ENCODE data around the gene YEATS2. TPM values are rescaled to one million over a fixed set of nuclear protein-coding genes. Genes with fewer than 3 reads are reported as not detected.
"Not testable (repeated sequence)": the region's sequence is repeated elsewhere in the genome, so short reads cannot be mapped to it uniquely, and the experiment has no call there.

Gene YEATS2
- total RNA-seq, 1 donor from 2014 or later: 30.7 TPM

GRCh38 chr3:183734750-183735494 lies 37.3 kb downstream of the YEATS2 start:
- TF ChIP-seq CTCF (IDR thresholded peaks at IDR 0.05): no peak
- Histone ChIP-seq H3K27ac (no peak overlapping the region), H3K36me3 (peaks cover 69% of the 10 kb centered on the region), H3K4me1 (peaks cover 3% of the 10 kb centered on the region), H3K27me3 (no peaks in the 10 kb centered on the region), H3K9me3 (no peaks in the 10 kb centered on the region), H3K4me3 (no peak overlapping the region)
- ATAC-seq (no peak), DNase-seq (no peak)
- intact Hi-C loops (cut with DNase I): no loop called here

- ATAC-seq: no peak
- no peak for DNase-seq
- TF ChIP-seq CTCF (IDR thresholded peaks at IDR 0.05): no peak
- Histone ChIP-seq H3K9me3 (no peaks in the 10 kb centered on the region), H3K27me3 (no peaks in the 10 kb centered on the region), H3K36me3 (peaks cover 49% of the 10 kb centered on the region), H3K27ac (no peak overlapping the region), H3K4me3 (no peak overlapping the region), H3K4me1 (peaks cover 3% of the 10 kb centered on the region)
- intact Hi-C loops (cut with DNase I): no loop called here
These were observed 39.5 kb downstream of the YEATS2 start for GRCh38 chr3:183737116-183737515.

- peaks cover 31% of the 10 kb centered on the region for H3K36me3 ChIP-seq
- H3K27ac ChIP-seq; DNase-seq; H3K4me1 ChIP-seq; ATAC-seq; H3K27me3 ChIP-seq; H3K4me3 ChIP-seq; H3K9me3 ChIP-seq; intact Hi-C loops (cut with DNase I): not testable (repeated sequence)
These were observed 42.6 kb downstream of the YEATS2 start for GRCh38 chr3:183740154-183740553.

GRCh38 chr3:183743231-183743630 lies 45.6 kb downstream of the YEATS2 start:
- H3K4me1 ChIP-seq: no peaks in the 10 kb centered on the region
- no peaks in the 10 kb centered on the region for H3K27me3 ChIP-seq
- intact Hi-C loops (cut with DNase I): no loop called here
- H3K9me3 ChIP-seq: no peaks in the 10 kb centered on the region
- no peak for DNase-seq
- H3K36me3 ChIP-seq: peaks cover 12% of the 10 kb centered on the region
- no peak overlapping the region for H3K4me3 ChIP-seq
- no peak for TF ChIP-seq CTCF (IDR thresholded peaks at IDR 0.05)
- no peak overlapping the region for H3K27ac ChIP-seq
- ATAC-seq: no peak

GRCh38 chr3:183745300-183746098 lies 47.9 kb downstream of the YEATS2 start:
- no peak for TF ChIP-seq CTCF (IDR thresholded peaks at IDR 0.05)
- intact Hi-C loops (cut with DNase I): no loop called here
- H3K4me3 ChIP-seq: no peak overlapping the region
- H3K4me1 ChIP-seq: no peaks in the 10 kb centered on the region
- H3K27me3 ChIP-seq: no peaks in the 10 kb centered on the region
- H3K36me3 ChIP-seq: peaks cover 32% of the 10 kb centered on the region
- no peak for DNase-seq
- H3K9me3 ChIP-seq: no peaks in the 10 kb centered on the region
- no peak for ATAC-seq
- H3K27ac ChIP-seq: no peak overlapping the region

GRCh38 chr3:183754052-183754451 lies 56.5 kb downstream of the YEATS2 start:
- TF ChIP-seq CTCF (IDR thresholded peaks at IDR 0.05): no peak
- H3K36me3 ChIP-seq: peaks cover 83% of the 10 kb centered on the region
- H3K27me3 ChIP-seq: no peaks in the 10 kb centered on the region
- no peaks in the 10 kb centered on the region for H3K9me3 ChIP-seq
- ATAC-seq: no peak
- intact Hi-C loops (cut with DNase I): no loop called here
- H3K4me1 ChIP-seq: no peaks in the 10 kb centered on the region
- no peak for DNase-seq
- no peak overlapping the region for H3K27ac ChIP-seq
- H3K4me3 ChIP-seq: no peak overlapping the region
